A673 (cell line): ENCODE data around the gene OCLN.

ENCODE experiments used
- EZH2 ChIP-seq: fragments of 200-600 bp; sonication (generic); IDR thresholded peaks from 2 replicates; pipeline ENCODE4 v1.6.1; 2017; ENCODE audit warnings: borderline replicate concordance, low read depth, mild to moderate bottlenecking, mixed read lengths, antibody characterized with exemption, low read length; ENCODE audit not compliant: poor library complexity, severe bottlenecking
- TF ChIP-seq, protein P1 (sequence below): fragments of 300-800, 200-600 bp; sonication (generic); conservative IDR thresholded peaks from 2 replicates; pipeline ENCODE4 v1.5.1; 2017; ENCODE audit warnings: low read depth, mild to moderate bottlenecking, antibody characterized with exemption, low read length, moderate library complexity, mixed read lengths

DNA sequence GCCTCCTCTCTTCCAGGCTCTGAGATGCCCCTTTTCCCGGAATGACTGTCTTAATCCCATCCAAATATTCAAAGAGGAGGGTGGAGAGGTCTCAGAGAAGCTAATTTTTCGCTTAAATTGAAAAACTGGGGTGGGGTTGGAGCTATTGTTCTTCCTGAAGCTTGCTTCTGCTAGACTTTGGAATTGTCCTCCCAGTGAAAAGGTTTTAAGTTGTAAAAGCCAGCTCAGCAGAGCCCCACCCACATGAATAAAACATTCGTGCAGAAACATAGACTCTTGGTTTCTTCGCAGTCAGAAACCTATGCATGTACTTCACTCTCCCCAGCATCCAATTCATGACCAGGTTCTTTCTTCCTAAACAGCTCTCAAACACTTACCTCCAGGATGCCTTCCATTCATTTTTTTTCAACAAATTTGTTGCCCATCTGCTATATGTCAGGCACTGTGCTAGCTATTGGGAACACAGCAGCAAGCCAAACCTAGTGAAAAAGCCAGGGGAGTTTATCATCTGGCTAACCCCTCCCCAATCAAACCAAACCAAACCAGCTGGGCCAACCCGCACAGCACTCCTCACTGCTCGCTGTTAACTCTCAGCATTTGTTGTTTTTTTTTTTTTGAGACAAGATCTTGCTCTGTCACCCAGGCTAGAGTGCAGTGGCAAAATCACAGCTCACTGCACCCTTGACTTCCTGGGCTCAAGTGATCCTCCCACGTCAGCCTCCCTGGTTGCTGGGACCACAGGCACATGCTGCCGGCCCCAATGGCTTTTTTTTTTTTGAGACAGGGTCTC, 37.9 kb upstream of the OCLN start:
- TF ChIP-seq, protein P1, sequence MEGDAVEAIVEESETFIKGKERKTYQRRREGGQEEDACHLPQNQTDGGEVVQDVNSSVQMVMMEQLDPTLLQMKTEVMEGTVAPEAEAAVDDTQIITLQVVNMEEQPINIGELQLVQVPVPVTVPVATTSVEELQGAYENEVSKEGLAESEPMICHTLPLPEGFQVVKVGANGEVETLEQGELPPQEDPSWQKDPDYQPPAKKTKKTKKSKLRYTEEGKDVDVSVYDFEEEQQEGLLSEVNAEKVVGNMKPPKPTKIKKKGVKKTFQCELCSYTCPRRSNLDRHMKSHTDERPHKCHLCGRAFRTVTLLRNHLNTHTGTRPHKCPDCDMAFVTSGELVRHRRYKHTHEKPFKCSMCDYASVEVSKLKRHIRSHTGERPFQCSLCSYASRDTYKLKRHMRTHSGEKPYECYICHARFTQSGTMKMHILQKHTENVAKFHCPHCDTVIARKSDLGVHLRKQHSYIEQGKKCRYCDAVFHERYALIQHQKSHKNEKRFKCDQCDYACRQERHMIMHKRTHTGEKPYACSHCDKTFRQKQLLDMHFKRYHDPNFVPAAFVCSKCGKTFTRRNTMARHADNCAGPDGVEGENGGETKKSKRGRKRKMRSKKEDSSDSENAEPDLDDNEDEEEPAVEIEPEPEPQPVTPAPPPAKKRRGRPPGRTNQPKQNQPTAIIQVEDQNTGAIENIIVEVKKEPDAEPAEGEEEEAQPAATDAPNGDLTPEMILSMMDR = no peak
- no peak for TF ChIP-seq EZH2
